HG03175 (cell line): ENCODE measurements around the gene LYRM7.
"Not testable (repeated sequence)": the region's sequence is repeated elsewhere in the genome, so short reads cannot be mapped to it uniquely, and the experiment has no call there.

Experiments used
- ATAC-seq: cut with Tn5 transposase; IDR thresholded peaks from one replicate; pipeline ENCODE4 v1.9.1; 2021; ENCODE audit warnings: mild to moderate bottlenecking, moderate library complexity; ENCODE audit not compliant: unreplicated experiment

Gene LYRM7

GRCh38 chr5:131171276-131171810 is 599 bp downstream of the LYRM7 start:
- ATAC-seq = no peak

- ATAC-seq = no peak
These were observed 9.7 kb downstream of the LYRM7 start for GRCh38 chr5:131180407-131180806.

DNA sequence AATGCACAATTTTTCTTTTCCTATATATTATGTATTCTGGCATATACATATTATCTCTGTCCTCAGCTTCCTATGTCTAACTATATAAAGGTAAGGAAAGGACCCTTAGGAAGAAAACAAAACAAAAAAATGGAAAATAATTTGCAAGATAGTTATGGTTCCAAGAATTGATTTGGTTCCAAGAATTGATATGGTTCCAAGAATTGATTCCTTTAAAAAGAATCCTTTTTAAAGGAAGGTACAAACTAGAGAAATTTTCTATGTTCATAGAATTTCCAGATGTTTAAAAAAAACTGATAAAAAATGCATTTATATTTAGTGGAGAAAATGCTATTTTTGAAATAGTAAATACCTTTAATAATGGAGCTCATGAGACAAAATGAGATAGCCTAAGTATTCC is 12.1 kb downstream of the LYRM7 start:
- ATAC-seq = no peak

DNA sequence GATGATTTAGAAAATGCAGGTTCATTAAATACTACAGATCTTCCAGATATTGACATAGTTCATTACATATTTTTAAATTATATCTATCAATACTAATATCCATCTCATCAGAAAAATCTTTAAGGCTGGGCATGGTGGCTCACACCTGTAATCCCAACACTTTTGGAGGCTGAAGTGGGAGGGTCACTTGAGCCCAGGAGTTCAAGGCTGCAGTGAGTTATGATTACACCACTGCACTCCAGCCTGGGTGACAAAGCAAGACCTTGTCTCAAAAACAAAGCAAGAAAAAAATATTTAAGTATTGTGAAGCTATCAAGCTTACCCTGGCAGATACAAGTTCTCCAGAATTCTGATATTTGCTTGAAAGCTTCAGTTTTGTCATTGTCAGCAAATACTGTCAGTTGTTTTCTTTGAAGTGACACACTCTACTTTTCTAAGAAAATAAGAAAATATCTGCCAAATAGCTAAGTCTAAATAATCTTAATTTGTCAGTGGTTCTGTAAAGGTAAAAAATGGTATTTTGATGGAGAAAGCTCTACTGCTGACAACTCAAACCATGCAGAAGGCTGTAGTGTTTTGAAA is 14.9 kb downstream of the LYRM7 start:
- ATAC-seq = no peak

DNA sequence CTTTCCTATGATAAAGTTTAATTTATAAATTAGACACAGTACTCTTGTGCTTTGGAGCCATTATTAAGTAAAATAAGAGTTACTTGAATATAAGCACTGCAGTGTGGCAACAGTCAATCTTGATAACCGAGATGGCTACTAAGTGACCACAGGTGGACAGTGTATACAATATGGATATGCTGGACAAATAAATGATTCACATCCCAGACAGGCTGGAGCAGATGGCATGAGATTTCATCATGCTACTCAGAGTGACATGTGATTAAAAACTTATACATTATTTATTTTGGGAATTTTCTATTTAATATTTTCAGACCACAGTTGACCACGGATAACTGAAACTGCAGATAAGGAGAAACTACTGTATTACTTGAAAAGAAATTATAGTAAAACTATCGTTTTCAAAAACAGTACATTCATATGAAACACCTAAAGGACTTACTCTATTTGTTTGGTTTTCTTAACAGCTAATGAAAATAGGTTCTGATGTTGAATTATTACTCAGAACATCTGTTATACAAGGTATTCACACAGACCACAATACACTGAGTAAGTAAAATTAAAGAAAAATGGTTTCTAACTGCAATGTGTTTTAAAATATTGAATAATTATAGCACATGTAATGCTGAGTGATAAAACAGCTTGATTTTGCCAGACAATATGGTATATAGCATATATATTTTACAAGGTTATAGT is 16.0 kb downstream of the LYRM7 start:
- no peak for ATAC-seq

DNA sequence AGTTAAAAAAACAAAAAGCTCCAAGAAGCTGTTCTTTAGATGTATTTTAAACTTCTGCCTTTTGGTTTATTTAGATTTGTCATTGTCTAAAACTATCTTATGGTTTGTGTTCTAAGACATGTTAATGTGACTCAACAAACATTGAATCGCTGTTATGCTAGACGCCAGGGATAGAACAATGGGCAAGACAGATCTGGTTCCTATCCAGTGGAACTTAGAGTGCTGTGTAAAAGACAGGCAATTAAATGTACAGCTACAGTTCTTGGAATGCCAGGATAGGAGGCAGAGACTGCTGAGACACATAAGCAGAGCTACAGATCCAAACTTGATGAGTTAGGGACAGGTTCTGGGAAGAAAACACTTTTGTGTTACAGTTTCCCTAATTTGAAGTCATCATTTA is 22.4 kb downstream of the LYRM7 start:
- ATAC-seq = no peak

- not testable (repeated sequence) for ATAC-seq
These were observed 23.2 kb downstream of the LYRM7 start for GRCh38 chr5:131193897-131194296.

GRCh38 chr5:131194725-131195124 is 24.0 kb downstream of the LYRM7 start:
- ATAC-seq = no peak

- no peak for ATAC-seq
These were observed 25.0 kb downstream of the LYRM7 start for GRCh38 chr5:131195696-131196095.

- no peak for ATAC-seq
These were observed 25.6 kb downstream of the LYRM7 start for GRCh38 chr5:131196331-131196730.

- no peak for ATAC-seq
These were observed 27.9 kb downstream of the LYRM7 start for GRCh38 chr5:131198625-131199024.

DNA sequence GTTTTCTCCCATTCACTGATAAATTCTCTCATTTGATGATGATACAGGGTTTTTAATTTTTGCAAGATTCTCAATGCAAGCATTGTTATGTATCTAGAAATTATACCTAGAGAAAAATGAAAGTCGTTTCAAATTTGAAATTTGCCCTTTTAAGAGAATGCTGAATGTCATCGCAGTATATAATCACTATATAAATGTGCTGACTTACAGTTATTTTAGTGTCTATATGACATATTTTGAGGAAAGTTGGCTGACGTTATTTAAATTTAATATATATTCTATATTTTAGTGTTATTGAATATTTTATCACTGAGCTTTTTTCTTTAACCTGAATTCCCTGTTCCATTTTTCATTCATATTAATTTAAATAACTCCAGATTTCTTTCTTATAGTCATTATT is 29.8 kb downstream of the LYRM7 start:
- ATAC-seq = no peak

DNA sequence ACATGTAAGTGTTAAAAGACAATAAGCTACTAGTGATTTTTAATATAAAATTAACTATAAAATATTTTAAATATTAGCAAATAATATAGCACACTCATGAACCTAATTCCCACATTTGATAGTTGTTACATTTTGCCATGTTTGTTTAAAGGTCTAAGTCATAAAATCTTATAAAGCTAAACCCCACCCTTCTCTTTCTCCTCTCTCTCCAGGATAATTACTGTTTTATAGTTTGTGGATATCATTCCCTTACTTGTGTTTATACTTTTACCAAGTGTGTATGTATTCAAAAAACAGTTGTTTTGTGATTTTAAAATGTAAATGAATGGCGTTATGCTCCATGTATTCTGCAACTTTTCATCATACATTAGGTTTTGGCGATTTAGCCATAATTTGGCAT is 34.2 kb downstream of the LYRM7 start:
- ATAC-seq = no peak

- ATAC-seq = no peak
These were observed 35.3 kb downstream of the LYRM7 start for GRCh38 chr5:131206061-131206460.

DNA sequence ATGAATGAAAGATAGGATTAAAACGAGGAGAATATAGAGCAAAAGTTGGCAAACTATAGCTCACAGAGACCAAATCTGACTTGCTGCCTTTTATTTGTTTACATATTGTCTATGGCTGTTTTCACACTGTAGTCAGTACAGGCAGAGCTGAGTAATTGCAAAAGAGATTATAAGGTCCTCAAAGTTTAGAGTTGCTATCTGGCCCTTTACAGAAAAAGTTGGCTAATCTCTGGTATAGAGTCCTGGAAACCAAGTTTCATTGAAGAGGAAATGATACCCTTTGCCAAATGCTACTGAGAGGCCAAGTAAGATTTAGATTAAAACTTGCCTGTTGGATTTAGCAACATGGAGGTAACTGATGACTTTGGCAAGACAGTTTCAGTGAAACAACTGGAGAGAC is 36.0 kb downstream of the LYRM7 start:
- ATAC-seq = no peak

- no peak for ATAC-seq
These were observed 38.4 kb downstream of the LYRM7 start for GRCh38 chr5:131209175-131209505.

GRCh38 chr5:131209506-131210150 is 38.9 kb downstream of the LYRM7 start:
- ATAC-seq = peak; percentile 92

GRCh38 chr5:131210151-131210510 is 39.4 kb downstream of the LYRM7 start:
- peak; percentile 5 for ATAC-seq

- no peak for ATAC-seq
These were observed 40.9 kb downstream of the LYRM7 start for GRCh38 chr5:131211669-131212068.

DNA sequence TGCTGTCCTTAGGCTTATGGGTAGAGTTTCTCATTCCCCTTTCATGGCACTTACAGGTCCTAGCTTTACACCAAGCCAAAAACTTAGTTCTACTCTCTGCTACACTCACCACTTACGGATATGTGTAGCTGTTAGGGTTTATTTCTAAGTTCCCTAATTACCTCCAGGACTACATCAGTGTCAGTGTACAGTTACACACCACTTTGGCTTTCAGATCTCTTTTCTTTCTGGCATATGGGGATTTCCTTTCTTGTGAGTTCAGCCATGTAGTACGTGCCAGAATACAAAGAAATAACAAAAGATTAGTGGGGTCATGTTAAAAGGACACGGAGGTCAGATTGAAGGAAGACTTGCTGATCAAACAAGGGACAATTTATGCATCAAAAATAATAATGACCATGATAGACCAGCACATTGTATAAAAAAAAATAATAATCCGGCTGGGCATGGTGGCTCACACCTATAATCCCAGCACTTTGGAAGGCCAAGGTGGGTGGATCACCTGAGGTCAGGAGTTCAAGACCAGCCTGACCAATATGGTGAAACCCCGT is 41.8 kb downstream of the LYRM7 start:
- ATAC-seq = peak; percentile 32

DNA sequence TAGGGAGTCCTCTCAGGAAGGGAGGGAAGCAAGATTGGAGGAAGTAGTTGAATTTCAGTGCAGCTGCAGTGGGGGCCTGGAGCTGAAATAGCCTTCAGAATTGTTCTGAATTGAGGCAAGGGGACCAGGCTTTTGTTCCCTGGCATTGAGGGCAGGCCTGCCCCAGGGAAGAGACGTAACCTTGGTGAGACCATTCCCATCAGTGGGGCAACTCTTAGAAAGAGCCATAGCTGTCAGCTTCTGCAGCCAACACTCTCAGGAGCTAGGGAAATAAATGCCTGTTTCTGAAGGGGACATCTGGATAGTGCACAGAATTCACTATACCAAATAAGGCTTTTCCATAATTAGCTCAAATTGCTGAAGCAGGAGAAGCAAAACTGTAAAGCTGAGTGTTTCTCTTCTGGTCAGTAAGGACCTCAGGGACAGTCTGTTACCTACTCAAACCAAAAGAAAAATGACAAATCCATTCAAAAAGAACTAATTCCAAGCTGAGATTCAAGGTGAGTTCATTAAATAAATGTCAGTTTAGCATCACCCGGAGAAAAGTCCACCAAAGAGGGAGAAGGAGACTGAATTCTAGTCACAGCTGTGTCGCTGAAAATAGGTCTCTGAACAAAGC is 44.0 kb downstream of the LYRM7 start:
- ATAC-seq = no peak

DNA sequence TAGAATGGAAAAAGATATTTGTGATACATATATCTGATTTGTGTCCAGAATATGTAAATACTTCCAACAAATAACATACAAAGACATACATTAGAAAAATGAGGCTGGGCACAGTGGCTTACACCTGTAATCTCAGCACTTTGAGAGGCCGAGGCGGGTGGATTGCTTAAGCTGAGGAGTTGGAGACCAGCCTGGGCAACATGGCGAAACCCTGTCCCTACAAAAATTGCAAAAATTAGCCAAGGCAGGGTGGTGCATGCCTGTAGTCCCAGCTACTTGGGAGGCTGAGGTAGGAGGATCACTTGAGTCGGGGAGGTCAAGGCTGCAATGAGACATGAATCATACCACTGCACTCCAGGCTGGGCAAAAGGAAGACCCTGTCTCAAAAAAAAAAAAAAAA is 47.0 kb downstream of the LYRM7 start:
- ATAC-seq = no peak
